Hepatocyte (in vitro differentiated cells): ENCODE data around the gene MARK1.

Experiments used
- EZH2phosphoT487 ChIP-seq: fragments of 200-600 bp; sonication (generic); IDR thresholded peaks from one replicate; pipeline ENCODE4 v1.6.1; 2018; ENCODE audit warnings: antibody characterized with exemption, mild to moderate bottlenecking, low read depth, moderate library complexity; ENCODE audit not compliant: unreplicated experiment, severe bottlenecking
- TF ChIP-seq, protein P1 (sequence below): fragments of 200-600 bp; sonication (generic); IDR thresholded peaks from 2 replicates; pipeline ENCODE4 v1.5.1; 2016; ENCODE audit warnings: antibody characterized with exemption, mild to moderate bottlenecking; ENCODE audit not compliant: poor library complexity

DNA sequence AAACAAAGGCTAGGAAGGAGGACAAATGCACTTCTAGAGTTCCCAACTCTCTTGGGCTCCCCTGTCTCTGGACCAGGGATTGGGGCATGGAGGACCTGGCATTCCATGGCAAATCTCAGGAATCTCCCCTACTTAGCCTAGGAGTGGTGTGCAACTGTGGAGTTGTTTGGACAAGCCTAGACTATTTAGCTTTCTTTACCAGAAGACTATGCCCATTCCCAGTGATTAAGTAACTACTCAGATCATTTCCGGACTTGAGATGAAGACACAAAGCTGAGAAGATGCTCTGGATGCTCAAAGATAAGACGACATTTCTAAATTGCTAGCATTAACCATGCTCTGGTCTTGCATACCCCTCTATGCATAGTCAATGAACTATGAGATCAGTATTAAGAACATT is 13.7 kb upstream of the MARK1 start:
- TF ChIP-seq, protein P1, sequence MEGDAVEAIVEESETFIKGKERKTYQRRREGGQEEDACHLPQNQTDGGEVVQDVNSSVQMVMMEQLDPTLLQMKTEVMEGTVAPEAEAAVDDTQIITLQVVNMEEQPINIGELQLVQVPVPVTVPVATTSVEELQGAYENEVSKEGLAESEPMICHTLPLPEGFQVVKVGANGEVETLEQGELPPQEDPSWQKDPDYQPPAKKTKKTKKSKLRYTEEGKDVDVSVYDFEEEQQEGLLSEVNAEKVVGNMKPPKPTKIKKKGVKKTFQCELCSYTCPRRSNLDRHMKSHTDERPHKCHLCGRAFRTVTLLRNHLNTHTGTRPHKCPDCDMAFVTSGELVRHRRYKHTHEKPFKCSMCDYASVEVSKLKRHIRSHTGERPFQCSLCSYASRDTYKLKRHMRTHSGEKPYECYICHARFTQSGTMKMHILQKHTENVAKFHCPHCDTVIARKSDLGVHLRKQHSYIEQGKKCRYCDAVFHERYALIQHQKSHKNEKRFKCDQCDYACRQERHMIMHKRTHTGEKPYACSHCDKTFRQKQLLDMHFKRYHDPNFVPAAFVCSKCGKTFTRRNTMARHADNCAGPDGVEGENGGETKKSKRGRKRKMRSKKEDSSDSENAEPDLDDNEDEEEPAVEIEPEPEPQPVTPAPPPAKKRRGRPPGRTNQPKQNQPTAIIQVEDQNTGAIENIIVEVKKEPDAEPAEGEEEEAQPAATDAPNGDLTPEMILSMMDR, result no peak
- no peak for TF ChIP-seq EZH2phosphoT487
